Measurements from ENCODE around the gene METTL6. TPM values are rescaled to one million over a fixed set of nuclear protein-coding genes. Genes with fewer than 3 reads are reported as not detected.
"Not testable (repeated sequence)": the region's sequence is repeated elsewhere in the genome, so short reads cannot be mapped to it uniquely, and the experiment has no call there.

METTL6 gene, protein sequence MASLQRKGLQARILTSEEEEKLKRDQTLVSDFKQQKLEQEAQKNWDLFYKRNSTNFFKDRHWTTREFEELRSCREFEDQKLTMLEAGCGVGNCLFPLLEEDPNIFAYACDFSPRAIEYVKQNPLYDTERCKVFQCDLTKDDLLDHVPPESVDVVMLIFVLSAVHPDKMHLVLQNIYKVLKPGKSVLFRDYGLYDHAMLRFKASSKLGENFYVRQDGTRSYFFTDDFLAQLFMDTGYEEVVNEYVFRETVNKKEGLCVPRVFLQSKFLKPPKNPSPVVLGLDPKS
- total RNA-seq: 13.7 and 19.6 TPM in 2 replicates

- no peak for DNase-seq (ENCODE audit: extremely low read depth, low read depth, low spot score)
Observed at GRCh38 chr3:15427182-15427880, at the start of gene METTL6, which contains the start of gene EAF1. TSS of gene METTL6 (minus strand) at chr3:15427544. CDS start at chr3:15426511, 1,033 bp downstream. TSS of gene EAF1 (plus strand) at chr3:15427598. CDS start at chr3:15427780, 182 bp downstream.

DNA sequence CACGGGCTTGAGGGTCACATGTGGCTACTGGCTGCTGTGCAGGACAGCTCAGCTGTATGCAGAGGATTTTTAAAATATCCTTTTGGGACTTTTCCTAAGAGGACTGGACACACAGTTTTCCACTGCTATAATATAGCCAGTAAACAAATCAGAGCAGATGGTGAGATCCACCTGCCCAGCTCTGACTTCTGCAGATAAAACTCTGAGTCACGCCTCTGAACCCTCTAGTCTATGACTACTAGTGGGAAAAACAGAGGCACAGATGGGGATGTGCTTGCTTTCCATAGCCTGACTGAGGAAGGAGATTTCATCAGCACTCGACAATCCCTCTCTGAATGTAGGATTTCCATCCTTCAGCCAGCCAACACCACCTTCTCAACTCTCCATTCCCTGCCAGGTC lies 49.0 kb upstream of the METTL6 start:
- DNase-seq (ENCODE audit: extremely low read depth, low read depth, low spot score): no peak

- DNase-seq (ENCODE audit: extremely low read depth, low read depth, low spot score): no peak
Observed at GRCh38 chr3:15475161-15475560, 47.8 kb upstream of the METTL6 start.

GRCh38 chr3:15471861-15472260 lies 44.5 kb upstream of the METTL6 start:
- DNase-seq (ENCODE audit: extremely low read depth, low read depth, low spot score): no peak

GRCh38 chr3:15470849-15471248 lies 43.5 kb upstream of the METTL6 start:
- no peak for DNase-seq (ENCODE audit: extremely low read depth, low read depth, low spot score)

GRCh38 chr3:15470261-15470660 lies 42.9 kb upstream of the METTL6 start:
- DNase-seq (ENCODE audit: extremely low read depth, low read depth, low spot score): no peak

DNA sequence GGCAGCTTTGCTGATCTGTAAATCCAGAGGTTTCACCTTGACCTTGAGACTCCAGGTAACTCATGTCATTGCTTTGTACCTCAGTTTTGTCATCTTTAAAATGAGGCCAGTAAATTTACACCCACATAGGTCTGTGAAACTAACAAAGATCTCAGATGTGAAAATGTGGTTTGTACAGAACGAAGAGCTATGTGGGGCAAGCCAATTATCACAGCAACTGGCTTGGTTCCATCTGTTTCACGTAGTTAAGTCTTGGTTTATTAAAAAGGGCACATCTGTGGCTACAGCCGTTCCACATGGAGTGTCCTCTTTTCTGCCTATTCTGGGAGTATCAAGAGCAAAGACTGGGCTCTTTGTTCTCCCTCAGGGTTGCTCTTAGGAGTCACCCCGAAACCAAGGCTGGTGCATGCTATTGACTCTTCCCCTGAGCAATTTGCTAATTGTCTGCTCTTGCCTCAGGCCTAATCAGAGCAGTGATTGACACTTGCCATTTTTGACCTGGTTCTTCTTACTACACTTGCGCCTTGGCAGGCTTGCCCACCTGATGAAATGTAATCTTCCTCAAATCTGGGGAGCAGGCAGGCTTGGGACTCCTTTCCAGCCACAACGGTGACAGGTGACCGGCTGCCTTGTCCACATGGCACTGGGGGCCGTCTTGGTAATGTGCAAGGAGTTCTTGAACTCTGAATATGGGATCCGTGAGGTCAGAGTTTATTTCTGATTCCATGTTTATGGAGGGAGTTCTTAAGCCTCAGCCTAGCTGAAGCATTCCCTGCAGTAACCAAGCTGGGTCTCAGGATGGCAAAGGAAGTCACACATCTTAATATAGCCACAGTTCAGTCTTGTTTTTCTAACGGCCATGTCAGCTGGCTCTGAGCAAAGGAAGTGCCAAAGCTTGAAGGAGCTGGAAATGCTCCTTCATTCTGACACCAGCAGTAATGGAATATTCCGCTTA lies 40.2 kb upstream of the METTL6 start:
- no peak for DNase-seq (ENCODE audit: extremely low read depth, low read depth, low spot score)

GRCh38 chr3:15465876-15466585 lies 38.7 kb upstream of the METTL6 start:
- no peak for DNase-seq (ENCODE audit: extremely low read depth, low read depth, low spot score)

DNA sequence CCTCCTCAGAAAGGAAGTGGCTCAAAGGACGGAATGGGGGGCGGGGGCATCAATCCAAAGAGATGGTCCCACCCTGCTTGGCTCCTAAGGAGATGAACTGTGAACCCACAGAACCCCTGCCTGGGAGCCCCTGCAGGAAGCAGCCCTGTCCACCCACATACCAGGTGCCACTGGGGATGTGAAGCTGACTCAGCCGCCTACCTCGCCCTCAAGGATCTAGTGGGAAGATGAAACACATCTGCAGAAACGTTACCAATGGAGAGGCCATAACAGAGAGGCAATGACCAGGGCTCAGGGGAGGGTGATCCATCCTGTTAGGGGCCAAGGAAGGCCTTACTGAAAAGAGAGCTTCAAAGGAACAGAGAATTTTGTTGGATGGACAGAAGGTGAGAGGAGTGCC lies 35.1 kb upstream of the METTL6 start:
- no peak for DNase-seq (ENCODE audit: extremely low read depth, low read depth, low spot score)

- no peak for DNase-seq (ENCODE audit: extremely low read depth, low read depth, low spot score)
Observed at GRCh38 chr3:15460891-15461531, 33.7 kb upstream of the METTL6 start.

DNA sequence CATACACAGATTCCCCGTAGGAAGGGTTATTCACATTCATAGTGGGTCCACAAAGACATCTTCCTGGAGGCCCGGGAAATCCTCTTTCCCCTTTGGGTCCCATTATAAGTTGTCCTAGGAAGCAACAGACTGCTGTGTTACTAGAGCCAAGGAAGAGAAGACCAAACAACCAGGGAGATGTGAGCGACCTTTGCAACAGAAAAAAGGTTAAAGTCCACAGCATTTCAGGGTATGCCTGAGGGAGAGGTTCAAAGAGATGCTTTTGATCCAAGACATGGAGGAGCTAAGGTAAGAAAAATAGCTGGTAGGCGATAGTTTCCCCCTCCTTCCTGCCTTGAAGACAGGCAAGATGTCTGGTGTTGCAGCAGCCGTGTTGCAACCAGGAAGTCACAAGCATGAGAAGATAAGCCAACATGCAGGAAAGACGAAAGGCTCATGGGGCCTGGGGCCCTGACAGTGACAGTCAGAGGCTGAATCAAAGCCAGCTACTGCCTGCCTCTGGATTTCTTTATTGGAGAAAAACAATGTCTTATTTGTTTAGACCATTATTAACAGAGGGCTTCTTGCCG lies 31.0 kb upstream of the METTL6 start:
- DNase-seq (ENCODE audit: extremely low read depth, low read depth, low spot score): no peak

DNA sequence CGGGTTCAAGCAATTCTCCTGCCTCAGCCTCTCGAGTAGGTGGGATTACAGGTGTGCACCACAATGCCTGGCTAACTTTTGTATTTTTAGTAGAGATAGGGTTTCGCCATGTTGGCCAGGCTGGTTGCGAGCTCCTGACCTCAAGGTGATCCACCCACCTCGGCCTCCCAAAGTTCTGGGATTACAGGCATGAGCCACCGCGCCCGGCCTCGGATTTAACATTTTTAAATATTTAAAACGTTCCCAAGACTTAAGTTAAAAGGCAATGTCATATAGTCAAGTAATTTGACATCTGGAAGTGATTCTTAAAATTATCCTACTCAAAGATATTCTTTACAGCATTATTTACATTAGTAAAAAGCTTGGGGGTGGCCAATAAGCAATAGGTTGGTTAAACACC lies 29.6 kb upstream of the METTL6 start:
- DNase-seq (ENCODE audit: extremely low read depth, low read depth, low spot score): not testable (repeated sequence)

- DNase-seq (ENCODE audit: extremely low read depth, low read depth, low spot score): no peak
Observed at GRCh38 chr3:15456321-15456720, 29.0 kb upstream of the METTL6 start.

DNA sequence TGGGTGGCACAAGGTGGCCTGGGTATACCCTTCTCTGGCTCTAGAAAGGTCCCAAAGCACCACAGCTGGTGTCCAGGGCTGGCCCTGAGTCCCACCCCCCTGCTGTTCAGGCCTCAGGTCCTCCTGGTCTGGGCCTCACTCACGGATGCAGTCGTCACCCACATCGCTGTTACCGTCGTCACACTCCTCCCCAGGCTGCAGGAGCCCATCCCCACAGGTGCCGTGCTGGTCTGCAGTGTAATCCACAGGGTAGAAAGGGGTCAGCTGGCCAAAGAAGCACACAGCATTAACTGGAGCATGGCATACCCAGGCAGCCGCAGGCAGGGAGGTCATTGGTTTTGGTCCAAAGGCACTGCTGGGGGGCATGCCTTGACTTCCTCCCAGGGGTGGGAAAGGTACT lies 28.4 kb upstream of the METTL6 start:
- no peak for DNase-seq (ENCODE audit: extremely low read depth, low read depth, low spot score)

GRCh38 chr3:15454965-15455364 lies 27.6 kb upstream of the METTL6 start:
- no peak for DNase-seq (ENCODE audit: extremely low read depth, low read depth, low spot score)

DNA sequence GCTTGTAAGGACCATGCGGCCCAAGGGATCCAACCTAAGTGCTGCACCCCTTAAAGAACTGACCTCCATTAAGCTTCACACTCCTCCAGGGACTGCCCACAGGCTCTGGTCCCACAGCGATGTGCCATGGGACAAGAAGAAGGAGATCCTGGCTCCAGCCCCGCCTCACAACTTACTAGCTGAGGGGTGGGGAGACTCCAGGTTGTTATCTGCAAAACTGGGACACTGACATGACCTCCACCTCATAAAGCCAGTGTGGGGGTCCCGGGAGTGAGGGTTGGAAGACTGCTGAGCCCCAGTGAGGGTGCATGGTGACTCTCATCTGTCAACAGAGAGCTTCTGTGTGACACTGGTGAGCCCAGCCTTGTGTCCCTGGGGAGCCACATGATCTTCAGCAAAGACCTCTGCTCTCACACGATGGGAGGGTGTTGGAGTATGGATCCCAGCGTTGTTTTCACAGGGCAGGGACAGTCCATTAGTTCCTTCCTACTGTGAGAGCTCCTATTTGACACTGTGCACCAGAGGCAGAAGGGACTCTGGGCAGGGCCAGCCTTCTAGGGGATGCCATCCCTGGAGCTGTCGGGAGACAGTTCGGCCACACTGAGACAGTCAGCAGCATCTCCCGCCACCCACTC lies 26.8 kb upstream of the METTL6 start:
- DNase-seq (ENCODE audit: extremely low read depth, low read depth, low spot score): no peak

DNA sequence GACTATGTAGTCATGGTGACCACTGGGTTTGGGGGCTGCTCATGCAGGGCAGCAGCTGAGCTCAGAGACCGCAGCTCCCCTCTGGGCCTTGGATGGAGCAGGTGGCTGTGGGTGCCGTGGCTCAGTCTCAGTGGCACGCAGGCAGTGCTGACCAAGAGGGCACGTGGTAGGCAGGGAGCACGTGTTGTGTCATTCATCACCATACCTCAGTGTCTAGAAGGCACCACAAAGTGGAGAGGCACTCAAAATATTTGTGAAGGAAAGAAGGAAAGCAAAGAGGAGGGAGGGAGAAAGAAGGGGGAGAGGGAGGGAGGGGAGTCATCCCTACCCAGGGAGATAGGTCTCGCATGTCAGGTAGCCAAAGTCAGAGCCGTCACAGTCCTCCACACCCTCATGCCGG lies 26.2 kb upstream of the METTL6 start:
- DNase-seq (ENCODE audit: extremely low read depth, low read depth, low spot score): no peak

GRCh38 chr3:15452961-15453360 lies 25.6 kb upstream of the METTL6 start:
- DNase-seq (ENCODE audit: extremely low read depth, low read depth, low spot score): no peak

DNA sequence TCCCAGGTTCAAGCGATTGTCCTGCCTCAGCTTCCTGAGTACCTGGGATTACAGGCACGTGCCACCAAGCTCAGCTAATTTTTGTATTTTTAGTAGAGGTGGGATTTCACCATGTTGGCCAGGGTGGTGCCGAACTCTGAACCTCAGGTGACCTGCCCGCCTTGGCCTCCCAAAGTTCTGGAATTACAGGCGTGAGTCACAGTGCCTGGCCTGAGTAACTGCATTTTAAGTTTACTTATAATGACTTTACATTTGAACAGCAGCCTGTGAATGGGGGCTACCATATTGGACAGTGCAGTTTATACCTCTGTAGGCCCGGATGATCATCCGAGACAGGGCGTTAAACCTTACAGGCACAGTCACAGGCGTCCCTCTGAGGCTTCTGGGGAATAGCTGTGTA lies 24.8 kb upstream of the METTL6 start:
- no peak for DNase-seq (ENCODE audit: extremely low read depth, low read depth, low spot score)

Measured in glomerular endothelial cell (primary cell).